Effector memory CD4-positive, alpha-beta T cell (primary cell): ENCODE results near the gene OSBPL3.
"Not testable (repeated sequence)": the region's sequence is repeated elsewhere in the genome, so short reads cannot be mapped to it uniquely, and the experiment has no call there.

Source experiments
- DNase-seq, 3 donors: peaks; one replicate each; pipeline ENCODE4 v3.0.0-alpha.2; 2020
- H3K27ac ChIP-seq: 2 replicates; pipeline ENCODE4 v1.7.0; 2013; ENCODE audit warnings: mild to moderate bottlenecking, low read length, moderate library complexity; ENCODE audit not compliant: insufficient read depth, poor library complexity, severe bottlenecking
- H3K27me3 ChIP-seq: replicated peaks from 2 replicates; pipeline ENCODE4 v1.7.0; 2013; ENCODE audit warnings: mild to moderate bottlenecking, low read length; ENCODE audit not compliant: insufficient read depth, control insufficient read depth, poor library complexity, severe bottlenecking
- H3K36me3 ChIP-seq: 2 replicates; pipeline ENCODE4 v1.7.0; 2013; ENCODE audit warnings: mild to moderate bottlenecking, low read length, moderate library complexity; ENCODE audit not compliant: control insufficient read depth, insufficient read depth
- H3K4me1 ChIP-seq: 2 replicates; pipeline ENCODE4 v1.7.0; 2013; ENCODE audit warnings: low read length, mild to moderate bottlenecking; ENCODE audit not compliant: control insufficient read depth, insufficient read depth, poor library complexity, severe bottlenecking
- H3K4me3 ChIP-seq: 2 replicates; pipeline ENCODE4 v1.7.0; 2013; ENCODE audit warnings: low read length, low read depth, mild to moderate bottlenecking; ENCODE audit not compliant: insufficient read depth, poor library complexity, severe bottlenecking
- H3K9me3 ChIP-seq: 2 replicates; pipeline ENCODE4 v1.7.0; 2013; ENCODE audit warnings: mild to moderate bottlenecking, low read length, moderate library complexity; ENCODE audit not compliant: control insufficient read depth

Gene OSBPL3

DNA sequence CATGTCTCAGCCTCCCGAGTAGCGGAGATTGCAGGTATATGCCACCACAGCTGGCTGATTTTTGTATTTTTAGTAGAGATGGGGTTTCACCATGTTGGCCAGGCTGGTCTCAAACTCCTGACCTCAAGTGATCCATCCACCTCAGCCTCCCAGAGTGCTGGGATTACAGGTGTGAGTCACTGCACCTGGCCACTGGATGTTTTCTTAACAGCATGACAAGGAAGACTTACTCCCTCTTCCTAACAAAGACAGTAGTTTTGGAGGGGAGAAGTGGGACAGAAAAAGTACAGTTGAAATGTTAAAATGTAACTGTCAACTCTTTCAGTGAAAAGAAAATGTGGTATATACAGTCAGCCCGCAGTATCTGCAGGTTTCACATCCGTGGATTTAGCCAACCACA, 76.0 kb downstream of the OSBPL3 start:
- DNase-seq, H3K4me3 ChIP-seq, H3K27ac ChIP-seq, H3K9me3 ChIP-seq, H3K36me3 ChIP-seq, H3K27me3 ChIP-seq: not testable (repeated sequence)
- peaks cover 20% of the 10 kb centered on the region for H3K4me1 ChIP-seq

DNA sequence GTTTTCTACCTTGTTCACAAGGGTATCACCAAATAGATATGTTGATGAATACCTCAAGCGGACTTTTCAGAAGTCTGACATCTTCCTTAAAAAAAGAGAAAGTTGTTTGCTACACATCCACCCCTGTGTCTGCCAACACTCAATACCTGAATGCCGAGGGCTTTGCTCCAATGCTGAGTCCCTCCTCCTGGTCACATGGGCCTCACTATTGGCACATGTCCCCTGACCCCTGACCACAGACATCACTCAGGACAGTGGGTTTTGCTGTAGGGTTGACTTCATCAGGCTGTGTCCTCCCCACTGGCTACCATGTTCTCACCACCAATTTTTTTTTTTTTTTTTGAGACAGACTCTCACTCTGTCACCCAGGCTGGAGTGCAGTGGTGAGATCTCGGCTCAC, 76.4 kb downstream of the OSBPL3 start:
- H3K4me1 ChIP-seq: peaks cover 20% of the 10 kb centered on the region
- H3K27me3 ChIP-seq: no peaks in the 10 kb centered on the region
- no peak for DNase-seq
- no peak overlapping the region for H3K4me3 ChIP-seq
- H3K9me3 ChIP-seq: no peaks in the 10 kb centered on the region
- no peaks in the 10 kb centered on the region for H3K36me3 ChIP-seq
- H3K27ac ChIP-seq: no peak overlapping the region

GRCh38 chr7:24902931-24903330, 77.0 kb downstream of the OSBPL3 start:
- Histone ChIP-seq H3K27ac (no peak overlapping the region), H3K36me3 (no peaks in the 10 kb centered on the region), H3K27me3 (no peaks in the 10 kb centered on the region), H3K4me3 (no peak overlapping the region), H3K4me1 (peaks cover 25% of the 10 kb centered on the region), H3K9me3 (no peaks in the 10 kb centered on the region)
- DNase-seq: no peak

GRCh38 chr7:24902276-24902675, 77.7 kb downstream of the OSBPL3 start:
- DNase-seq: no peak
- H3K27me3 ChIP-seq: no peaks in the 10 kb centered on the region
- no peaks in the 10 kb centered on the region for H3K36me3 ChIP-seq
- H3K4me1 ChIP-seq: peaks cover 25% of the 10 kb centered on the region
- no peak overlapping the region for H3K4me3 ChIP-seq
- H3K27ac ChIP-seq: no peak overlapping the region
- no peaks in the 10 kb centered on the region for H3K9me3 ChIP-seq

GRCh38 chr7:24899905-24900304, 80.1 kb downstream of the OSBPL3 start:
- no peak for DNase-seq
- H3K36me3 ChIP-seq: no peaks in the 10 kb centered on the region
- H3K4me3 ChIP-seq: no peak overlapping the region
- H3K27me3 ChIP-seq: no peaks in the 10 kb centered on the region
- H3K9me3 ChIP-seq: no peaks in the 10 kb centered on the region
- peaks cover 15% of the 10 kb centered on the region for H3K4me1 ChIP-seq
- H3K27ac ChIP-seq: no peak overlapping the region

DNA sequence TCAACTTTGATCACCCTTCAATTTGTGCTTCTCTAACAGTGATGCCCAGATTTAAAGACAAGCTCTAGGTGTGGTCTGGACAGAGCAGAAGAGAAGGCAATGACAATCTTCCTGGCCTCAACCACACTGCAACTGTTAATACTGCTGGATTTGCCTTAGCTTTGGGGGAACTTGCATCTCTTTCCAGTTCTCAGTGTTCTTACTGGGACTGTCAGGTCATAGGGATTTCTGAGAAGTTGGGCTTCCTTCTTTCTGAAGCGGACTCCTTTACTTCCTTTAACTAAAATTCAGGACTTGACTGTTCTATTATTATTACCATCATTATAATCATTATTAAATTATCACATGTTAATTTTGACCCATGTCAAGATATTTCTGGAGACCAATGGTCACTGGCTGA, 80.8 kb downstream of the OSBPL3 start:
- no peak for DNase-seq
- no peaks in the 10 kb centered on the region for H3K27me3 ChIP-seq
- H3K4me1 ChIP-seq: peaks cover 15% of the 10 kb centered on the region
- H3K36me3 ChIP-seq: no peaks in the 10 kb centered on the region
- no peak overlapping the region for H3K4me3 ChIP-seq
- no peaks in the 10 kb centered on the region for H3K9me3 ChIP-seq
- H3K27ac ChIP-seq: no peak overlapping the region

DNA sequence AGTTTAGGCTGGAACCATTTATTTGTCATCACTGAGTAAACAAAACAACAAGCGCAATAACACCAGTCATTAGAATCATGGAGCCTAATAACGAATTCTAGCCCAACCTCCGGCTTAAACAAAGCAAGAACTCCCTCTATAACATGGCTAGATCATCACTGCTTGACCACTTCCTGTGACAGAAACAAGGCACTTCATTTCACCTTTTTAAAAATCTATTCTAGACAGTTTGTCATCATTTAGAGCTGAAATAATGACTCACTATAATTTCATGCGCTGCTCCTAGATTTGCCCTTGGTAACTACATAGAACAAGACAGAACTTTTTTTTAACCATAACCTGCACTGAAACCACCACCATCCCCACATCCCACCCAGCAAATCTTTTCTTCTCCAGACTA, 81.3 kb downstream of the OSBPL3 start:
- Histone ChIP-seq H3K36me3 (no peaks in the 10 kb centered on the region), H3K27me3 (no peaks in the 10 kb centered on the region), H3K4me1 (peaks cover 15% of the 10 kb centered on the region), H3K4me3 (no peak overlapping the region), H3K27ac (no peak overlapping the region), H3K9me3 (no peaks in the 10 kb centered on the region)
- DNase-seq: no peak

GRCh38 chr7:24896031-24896501, 83.9 kb downstream of the OSBPL3 start:
- H3K27ac ChIP-seq: no peak overlapping the region
- DNase-seq: no peak

GRCh38 chr7:24894429-24895221, 85.4 kb downstream of the OSBPL3 start:
- Histone ChIP-seq H3K9me3 (no peaks in the 10 kb centered on the region), H3K36me3 (peaks cover 12% of the 10 kb centered on the region), H3K4me3 (no peak overlapping the region), H3K27me3 (no peaks in the 10 kb centered on the region), H3K27ac (no peak overlapping the region), H3K4me1 (peaks cover 15% of the 10 kb centered on the region)
- DNase-seq: no peak

More at GRCh38 chr7:24896031-24896501, 83.9 kb downstream of the OSBPL3 start:
- Histone ChIP-seq H3K9me3 (no peaks in the 10 kb centered on the region), H3K4me3 (no peak overlapping the region), H3K36me3 (peaks cover 12% of the 10 kb centered on the region), H3K27me3 (no peaks in the 10 kb centered on the region), H3K4me1 (peaks cover 15% of the 10 kb centered on the region)

- Histone ChIP-seq H3K4me3 (no peak overlapping the region), H3K9me3 (no peaks in the 10 kb centered on the region), H3K27me3 (no peaks in the 10 kb centered on the region), H3K36me3 (peaks cover 12% of the 10 kb centered on the region), H3K27ac (no peak overlapping the region), H3K4me1 (no peaks in the 10 kb centered on the region)
- DNase-seq: no peak
Measured at GRCh38 chr7:24891311-24891735, 88.7 kb downstream of the OSBPL3 start.
